ENCODE measurements around the gene SLC30A7. TPM values are rescaled to one million over a fixed set of nuclear protein-coding genes. Genes with fewer than 3 reads are reported as not detected.

The SLC30A7 gene
- total RNA-seq, 1 experiment from 2014 or later, result 20.7 TPM

DNA sequence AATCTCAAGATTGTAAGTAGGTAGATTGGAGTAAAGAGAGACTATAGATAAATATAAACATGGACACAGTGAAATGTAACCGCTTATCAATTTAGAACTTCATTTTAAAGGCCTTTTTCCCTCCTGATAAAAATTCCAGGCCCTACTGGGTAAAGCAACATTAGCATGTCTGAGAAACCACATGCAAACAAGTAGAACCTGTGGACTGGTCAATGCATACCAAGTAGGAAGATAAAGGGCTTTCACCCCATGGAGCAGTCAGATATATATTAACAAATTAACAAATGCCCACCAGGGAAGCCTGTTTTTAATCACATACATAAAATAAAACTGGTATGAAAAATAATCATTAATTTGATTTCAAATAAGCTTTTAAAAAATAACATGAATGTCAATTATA, 121.6 kb downstream of the SLC30A7 start:
- CTCF ChIA-PET, result no interaction called here
- TF ChIP-seq SMAD4 (CRISPR knock-in tag; IDR thresholded peaks at IDR 0.05), result no peak
- no peak for TF ChIP-seq HMGA2 (CRISPR knock-in tag; IDR thresholded peaks at IDR 0.05)
- TF ChIP-seq, protein P1, sequence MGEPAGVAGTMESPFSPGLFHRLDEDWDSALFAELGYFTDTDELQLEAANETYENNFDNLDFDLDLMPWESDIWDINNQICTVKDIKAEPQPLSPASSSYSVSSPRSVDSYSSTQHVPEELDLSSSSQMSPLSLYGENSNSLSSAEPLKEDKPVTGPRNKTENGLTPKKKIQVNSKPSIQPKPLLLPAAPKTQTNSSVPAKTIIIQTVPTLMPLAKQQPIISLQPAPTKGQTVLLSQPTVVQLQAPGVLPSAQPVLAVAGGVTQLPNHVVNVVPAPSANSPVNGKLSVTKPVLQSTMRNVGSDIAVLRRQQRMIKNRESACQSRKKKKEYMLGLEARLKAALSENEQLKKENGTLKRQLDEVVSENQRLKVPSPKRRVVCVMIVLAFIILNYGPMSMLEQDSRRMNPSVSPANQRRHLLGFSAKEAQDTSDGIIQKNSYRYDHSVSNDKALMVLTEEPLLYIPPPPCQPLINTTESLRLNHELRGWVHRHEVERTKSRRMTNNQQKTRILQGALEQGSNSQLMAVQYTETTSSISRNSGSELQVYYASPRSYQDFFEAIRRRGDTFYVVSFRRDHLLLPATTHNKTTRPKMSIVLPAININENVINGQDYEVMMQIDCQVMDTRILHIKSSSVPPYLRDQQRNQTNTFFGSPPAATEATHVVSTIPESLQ (CRISPR knock-in tag; IDR thresholded peaks at IDR 0.05), result no peak
- TF ChIP-seq, protein P2, sequence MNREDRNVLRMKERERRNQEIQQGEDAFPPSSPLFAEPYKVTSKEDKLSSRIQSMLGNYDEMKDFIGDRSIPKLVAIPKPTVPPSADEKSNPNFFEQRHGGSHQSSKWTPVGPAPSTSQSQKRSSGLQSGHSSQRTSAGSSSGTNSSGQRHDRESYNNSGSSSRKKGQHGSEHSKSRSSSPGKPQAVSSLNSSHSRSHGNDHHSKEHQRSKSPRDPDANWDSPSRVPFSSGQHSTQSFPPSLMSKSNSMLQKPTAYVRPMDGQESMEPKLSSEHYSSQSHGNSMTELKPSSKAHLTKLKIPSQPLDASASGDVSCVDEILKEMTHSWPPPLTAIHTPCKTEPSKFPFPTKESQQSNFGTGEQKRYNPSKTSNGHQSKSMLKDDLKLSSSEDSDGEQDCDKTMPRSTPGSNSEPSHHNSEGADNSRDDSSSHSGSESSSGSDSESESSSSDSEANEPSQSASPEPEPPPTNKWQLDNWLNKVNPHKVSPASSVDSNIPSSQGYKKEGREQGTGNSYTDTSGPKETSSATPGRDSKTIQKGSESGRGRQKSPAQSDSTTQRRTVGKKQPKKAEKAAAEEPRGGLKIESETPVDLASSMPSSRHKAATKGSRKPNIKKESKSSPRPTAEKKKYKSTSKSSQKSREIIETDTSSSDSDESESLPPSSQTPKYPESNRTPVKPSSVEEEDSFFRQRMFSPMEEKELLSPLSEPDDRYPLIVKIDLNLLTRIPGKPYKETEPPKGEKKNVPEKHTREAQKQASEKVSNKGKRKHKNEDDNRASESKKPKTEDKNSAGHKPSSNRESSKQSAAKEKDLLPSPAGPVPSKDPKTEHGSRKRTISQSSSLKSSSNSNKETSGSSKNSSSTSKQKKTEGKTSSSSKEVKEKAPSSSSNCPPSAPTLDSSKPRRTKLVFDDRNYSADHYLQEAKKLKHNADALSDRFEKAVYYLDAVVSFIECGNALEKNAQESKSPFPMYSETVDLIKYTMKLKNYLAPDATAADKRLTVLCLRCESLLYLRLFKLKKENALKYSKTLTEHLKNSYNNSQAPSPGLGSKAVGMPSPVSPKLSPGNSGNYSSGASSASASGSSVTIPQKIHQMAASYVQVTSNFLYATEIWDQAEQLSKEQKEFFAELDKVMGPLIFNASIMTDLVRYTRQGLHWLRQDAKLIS (CRISPR knock-in tag; IDR thresholded peaks at IDR 0.05; ENCODE audit: borderline replicate concordance), result no peak
- no peak for TF ChIP-seq MXD4 (CRISPR knock-in tag; IDR thresholded peaks at IDR 0.05; ENCODE audit: borderline replicate concordance)
- TF ChIP-seq, protein P3, sequence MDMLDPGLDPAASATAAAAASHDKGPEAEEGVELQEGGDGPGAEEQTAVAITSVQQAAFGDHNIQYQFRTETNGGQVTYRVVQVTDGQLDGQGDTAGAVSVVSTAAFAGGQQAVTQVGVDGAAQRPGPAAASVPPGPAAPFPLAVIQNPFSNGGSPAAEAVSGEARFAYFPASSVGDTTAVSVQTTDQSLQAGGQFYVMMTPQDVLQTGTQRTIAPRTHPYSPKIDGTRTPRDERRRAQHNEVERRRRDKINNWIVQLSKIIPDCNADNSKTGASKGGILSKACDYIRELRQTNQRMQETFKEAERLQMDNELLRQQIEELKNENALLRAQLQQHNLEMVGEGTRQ (CRISPR knock-in tag; IDR thresholded peaks at IDR 0.05), result no peak
- TF ChIP-seq ZNF121 (CRISPR knock-in tag; IDR thresholded peaks at IDR 0.05), result no peak
- TF ChIP-seq FOXP1 (CRISPR knock-in tag; IDR thresholded peaks at IDR 0.05; ENCODE audit: borderline replicate concordance), result no peak
- TF ChIP-seq, protein P4, sequence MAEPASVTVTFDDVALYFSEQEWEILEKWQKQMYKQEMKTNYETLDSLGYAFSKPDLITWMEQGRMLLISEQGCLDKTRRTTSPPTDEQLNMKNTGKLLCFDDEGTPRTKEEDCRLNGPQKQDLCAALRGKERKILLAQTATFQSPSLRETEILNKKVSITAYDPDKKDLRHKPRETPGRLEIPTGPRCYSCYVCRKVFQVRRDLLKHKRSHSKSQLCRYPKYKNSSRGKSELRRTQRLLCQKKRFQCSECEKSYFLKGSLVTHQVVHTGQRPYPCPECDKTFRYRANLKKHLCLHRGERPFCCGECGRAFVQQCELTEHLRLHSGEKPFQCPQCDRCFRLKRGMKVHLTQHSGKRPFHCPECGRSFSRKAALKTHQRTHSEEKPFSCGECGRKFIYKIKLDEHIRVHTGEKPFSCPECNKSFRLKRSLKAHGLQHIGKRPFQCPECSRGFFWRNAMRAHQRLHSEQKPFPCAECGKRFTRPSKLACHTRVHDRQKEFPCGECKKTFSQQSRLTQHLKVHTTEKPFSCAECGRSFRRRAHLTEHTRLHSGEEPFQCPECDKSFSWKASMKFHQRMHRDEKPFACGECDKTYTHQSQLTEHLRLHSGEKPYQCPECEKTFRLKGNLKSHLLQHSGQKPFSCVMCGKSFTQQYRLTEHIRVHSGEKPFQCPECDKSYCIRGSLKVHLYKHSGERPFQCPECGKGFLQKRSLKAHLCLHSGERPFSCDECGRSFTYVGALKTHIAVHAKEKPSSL (CRISPR knock-in tag; conservative IDR thresholded peaks at IDR 0.05), result no peak
- no peak for TF ChIP-seq CBFB (CRISPR knock-in tag; IDR thresholded peaks at IDR 0.05; ENCODE audit: low read depth)
- H3K9me3 Mint-ChIP-seq, result no peaks in the 10 kb centered on the region
- H3K4me3 Mint-ChIP-seq, result no peak overlapping the region
- peaks cover 36% of the 10 kb centered on the region for H3K36me3 Mint-ChIP-seq
- POLR2A ChIA-PET, result no interaction called here
- no peaks in the 10 kb centered on the region for H3K27me3 Mint-ChIP-seq (ENCODE audit: low read depth)
- H3K27ac Mint-ChIP-seq, result peak overlapping the region; percentile 7; the same call in 1 of the 2 replicates
- H3K4me1 Mint-ChIP-seq, result peaks cover 18% of the 10 kb centered on the region
- ATAC-seq, result peak; percentile 89
- DNase-seq (ENCODE audit: low spot score), result no peak

DNA sequence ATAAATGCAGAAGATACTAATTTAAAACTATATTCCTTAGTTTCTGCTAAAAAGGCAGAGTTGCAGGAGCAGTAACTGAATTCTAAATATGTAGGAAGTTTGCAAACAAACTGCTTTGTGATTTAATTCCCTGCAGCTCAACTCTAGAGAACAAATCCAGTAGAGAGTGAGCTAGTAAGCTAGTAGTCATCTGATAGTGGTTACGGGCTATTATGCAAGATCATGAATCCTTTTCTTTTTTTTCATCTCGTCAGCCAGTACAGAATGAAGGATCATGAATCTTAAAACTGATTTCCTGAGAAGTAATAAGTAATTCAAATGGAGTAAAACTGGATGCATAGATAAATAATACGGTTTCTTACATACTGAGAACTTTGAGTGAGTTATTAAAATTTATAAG, 126.4 kb downstream of the SLC30A7 start:
- Mint-ChIP-seq H3K9me3 (no peaks in the 10 kb centered on the region), H3K4me1 (peaks cover 28% of the 10 kb centered on the region), H3K4me3 (no peak overlapping the region; the same call in 1 of the 2 replicates), H3K27ac (peak overlapping the region; percentile 32), H3K36me3 (peaks cover 20% of the 10 kb centered on the region), H3K27me3 (ENCODE audit: low read depth) (no peaks in the 10 kb centered on the region)
- POLR2A ChIA-PET, result no interaction called here
- ATAC-seq (no peak), DNase-seq (ENCODE audit: low spot score) (no peak)
- CTCF ChIA-PET, result no interaction called here
- TF ChIP-seq IRF2 (CRISPR knock-in tag; IDR thresholded peaks at IDR 0.05; ENCODE audit: borderline replicate concordance, low read depth), result no peak
- no peak for TF ChIP-seq ZNF416 (CRISPR knock-in tag; IDR thresholded peaks at IDR 0.05)
- TF ChIP-seq GTF2I (CRISPR knock-in tag; conservative IDR thresholded peaks at IDR 0.05), result no peak
- TF ChIP-seq, protein P5, sequence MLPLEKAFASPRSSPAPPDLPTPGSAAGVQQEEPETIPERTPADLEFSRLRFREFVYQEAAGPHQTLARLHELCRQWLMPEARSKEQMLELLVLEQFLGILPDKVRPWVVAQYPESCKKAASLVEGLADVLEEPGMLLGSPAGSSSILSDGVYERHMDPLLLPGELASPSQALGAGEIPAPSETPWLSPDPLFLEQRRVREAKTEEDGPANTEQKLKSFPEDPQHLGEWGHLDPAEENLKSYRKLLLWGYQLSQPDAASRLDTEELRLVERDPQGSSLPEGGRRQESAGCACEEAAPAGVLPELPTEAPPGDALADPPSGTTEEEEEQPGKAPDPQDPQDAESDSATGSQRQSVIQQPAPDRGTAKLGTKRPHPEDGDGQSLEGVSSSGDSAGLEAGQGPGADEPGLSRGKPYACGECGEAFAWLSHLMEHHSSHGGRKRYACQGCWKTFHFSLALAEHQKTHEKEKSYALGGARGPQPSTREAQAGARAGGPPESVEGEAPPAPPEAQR (CRISPR knock-in tag; IDR thresholded peaks at IDR 0.05), result no peak
- no peak for TF ChIP-seq CBFB (CRISPR knock-in tag; IDR thresholded peaks at IDR 0.05; ENCODE audit: low read depth)
- no peak for TF ChIP-seq FOXP1 (CRISPR knock-in tag; IDR thresholded peaks at IDR 0.05; ENCODE audit: borderline replicate concordance)
- no peak for TF ChIP-seq RORB (CRISPR knock-in tag; IDR thresholded peaks at IDR 0.05)
- TF ChIP-seq, protein P6, sequence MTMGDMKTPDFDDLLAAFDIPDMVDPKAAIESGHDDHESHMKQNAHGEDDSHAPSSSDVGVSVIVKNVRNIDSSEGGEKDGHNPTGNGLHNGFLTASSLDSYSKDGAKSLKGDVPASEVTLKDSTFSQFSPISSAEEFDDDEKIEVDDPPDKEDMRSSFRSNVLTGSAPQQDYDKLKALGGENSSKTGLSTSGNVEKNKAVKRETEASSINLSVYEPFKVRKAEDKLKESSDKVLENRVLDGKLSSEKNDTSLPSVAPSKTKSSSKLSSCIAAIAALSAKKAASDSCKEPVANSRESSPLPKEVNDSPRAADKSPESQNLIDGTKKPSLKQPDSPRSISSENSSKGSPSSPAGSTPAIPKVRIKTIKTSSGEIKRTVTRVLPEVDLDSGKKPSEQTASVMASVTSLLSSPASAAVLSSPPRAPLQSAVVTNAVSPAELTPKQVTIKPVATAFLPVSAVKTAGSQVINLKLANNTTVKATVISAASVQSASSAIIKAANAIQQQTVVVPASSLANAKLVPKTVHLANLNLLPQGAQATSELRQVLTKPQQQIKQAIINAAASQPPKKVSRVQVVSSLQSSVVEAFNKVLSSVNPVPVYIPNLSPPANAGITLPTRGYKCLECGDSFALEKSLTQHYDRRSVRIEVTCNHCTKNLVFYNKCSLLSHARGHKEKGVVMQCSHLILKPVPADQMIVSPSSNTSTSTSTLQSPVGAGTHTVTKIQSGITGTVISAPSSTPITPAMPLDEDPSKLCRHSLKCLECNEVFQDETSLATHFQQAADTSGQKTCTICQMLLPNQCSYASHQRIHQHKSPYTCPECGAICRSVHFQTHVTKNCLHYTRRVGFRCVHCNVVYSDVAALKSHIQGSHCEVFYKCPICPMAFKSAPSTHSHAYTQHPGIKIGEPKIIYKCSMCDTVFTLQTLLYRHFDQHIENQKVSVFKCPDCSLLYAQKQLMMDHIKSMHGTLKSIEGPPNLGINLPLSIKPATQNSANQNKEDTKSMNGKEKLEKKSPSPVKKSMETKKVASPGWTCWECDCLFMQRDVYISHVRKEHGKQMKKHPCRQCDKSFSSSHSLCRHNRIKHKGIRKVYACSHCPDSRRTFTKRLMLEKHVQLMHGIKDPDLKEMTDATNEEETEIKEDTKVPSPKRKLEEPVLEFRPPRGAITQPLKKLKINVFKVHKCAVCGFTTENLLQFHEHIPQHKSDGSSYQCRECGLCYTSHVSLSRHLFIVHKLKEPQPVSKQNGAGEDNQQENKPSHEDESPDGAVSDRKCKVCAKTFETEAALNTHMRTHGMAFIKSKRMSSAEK (CRISPR knock-in tag; IDR thresholded peaks at IDR 0.05; ENCODE audit: borderline replicate concordance), result no peak
- no peak for TF ChIP-seq NR1H2 (CRISPR knock-in tag; IDR thresholded peaks at IDR 0.05)
- TF ChIP-seq, protein P7, sequence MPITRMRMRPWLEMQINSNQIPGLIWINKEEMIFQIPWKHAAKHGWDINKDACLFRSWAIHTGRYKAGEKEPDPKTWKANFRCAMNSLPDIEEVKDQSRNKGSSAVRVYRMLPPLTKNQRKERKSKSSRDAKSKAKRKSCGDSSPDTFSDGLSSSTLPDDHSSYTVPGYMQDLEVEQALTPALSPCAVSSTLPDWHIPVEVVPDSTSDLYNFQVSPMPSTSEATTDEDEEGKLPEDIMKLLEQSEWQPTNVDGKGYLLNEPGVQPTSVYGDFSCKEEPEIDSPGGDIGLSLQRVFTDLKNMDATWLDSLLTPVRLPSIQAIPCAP (CRISPR knock-in tag; IDR thresholded peaks at IDR 0.05), result no peak
- no peak for TF ChIP-seq CREM (CRISPR knock-in tag; IDR thresholded peaks at IDR 0.05)
- TF ChIP-seq SP1 (CRISPR knock-in tag; conservative IDR thresholded peaks at IDR 0.05), result no peak
- TF ChIP-seq FOXK1 (CRISPR knock-in tag; IDR thresholded peaks at IDR 0.05), result no peak
